HG03558 (cell line): Measurements from ENCODE around the gene PCYT2.
"Not testable (repeated sequence)": the region's sequence is repeated elsewhere in the genome, so short reads cannot be mapped to it uniquely, and the experiment has no call there.

Experiments
- ATAC-seq: cut with Tn5 transposase; IDR thresholded peaks from one replicate; pipeline ENCODE4 v1.9.1; 2021; ENCODE audit warnings: moderate number of reproducible peaks; ENCODE audit not compliant: unreplicated experiment; ENCODE audit errors: extremely low read depth

Gene PCYT2

DNA sequence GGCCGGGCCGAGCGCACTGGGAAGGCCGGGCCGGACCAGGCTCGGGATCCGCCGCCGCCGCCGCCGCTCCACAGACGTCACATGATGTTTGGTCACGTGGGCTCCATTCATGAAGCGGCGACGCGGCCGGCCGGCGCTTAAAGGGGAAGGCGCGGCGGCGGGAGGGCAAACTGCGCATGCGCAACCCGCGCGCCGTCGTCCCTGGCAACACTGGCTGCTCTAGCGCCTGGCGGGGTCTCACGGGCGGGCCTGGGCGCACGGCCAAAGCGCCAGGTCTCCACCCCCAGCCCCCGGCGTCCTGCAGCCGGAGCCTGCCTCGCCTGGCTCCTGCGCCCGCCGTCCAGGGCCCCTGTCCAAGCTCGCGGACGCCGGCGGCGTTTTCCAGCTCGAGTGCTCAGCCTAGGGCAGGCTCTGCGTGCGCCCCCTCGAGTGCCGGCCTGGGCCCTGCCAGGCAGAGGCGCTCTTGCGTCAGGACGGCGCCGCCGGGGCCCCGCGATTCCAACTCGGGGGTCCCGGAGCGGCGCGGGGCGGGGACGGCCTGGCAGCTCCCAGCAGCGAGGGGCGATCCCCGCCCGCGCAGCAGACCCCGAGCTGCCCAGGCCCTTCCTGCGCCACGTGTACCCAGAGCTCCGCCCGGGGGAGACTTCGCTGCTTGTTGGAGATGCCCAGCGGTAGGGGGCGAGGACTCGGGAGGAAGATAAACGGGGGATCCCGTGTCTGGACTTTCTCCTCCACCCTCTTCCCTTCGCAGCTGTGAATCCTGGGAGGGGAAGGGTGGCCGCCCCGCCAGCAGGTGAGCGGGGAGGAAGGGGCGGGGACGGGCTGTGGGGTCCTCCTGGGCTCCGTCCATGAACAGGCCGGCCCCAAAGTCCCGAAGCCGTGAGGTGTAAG lies 16.7 kb upstream of the PCYT2 start, which contains the start of gene MAFG:
Gene MAFG, minus strand, starts transcription at position 83 of the 891 bp plus-strand sequence. CDS start 4,550 bp downstream, outside the sequence.
- ATAC-seq: peak; percentile 33

DNA sequence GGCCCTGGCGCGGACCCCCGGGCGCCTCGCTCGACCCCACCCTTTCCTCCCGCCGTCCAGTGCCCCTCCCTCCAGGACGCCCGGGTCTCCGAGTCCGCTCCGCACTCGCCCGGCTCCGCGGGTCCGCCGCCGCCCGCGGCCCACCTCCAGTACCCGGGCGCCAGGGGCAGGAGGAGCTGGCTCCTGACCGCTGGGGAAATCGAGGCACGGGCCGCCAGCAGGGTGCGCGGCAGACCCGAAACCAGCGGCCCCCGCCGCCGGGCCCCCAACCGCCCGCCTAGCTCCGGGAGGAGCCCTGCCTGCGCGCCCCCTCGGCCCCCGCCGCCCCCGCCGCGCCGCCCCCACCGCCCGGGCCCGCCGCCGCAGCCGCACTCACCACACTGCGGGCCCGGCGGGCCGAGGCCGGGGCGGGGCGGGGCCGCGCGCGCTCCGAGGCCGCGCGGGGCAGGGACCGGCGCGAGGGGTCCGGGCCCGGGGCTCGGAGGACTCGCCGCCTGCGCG lies 16.0 kb upstream of the PCYT2 start:
- no peak for ATAC-seq

DNA sequence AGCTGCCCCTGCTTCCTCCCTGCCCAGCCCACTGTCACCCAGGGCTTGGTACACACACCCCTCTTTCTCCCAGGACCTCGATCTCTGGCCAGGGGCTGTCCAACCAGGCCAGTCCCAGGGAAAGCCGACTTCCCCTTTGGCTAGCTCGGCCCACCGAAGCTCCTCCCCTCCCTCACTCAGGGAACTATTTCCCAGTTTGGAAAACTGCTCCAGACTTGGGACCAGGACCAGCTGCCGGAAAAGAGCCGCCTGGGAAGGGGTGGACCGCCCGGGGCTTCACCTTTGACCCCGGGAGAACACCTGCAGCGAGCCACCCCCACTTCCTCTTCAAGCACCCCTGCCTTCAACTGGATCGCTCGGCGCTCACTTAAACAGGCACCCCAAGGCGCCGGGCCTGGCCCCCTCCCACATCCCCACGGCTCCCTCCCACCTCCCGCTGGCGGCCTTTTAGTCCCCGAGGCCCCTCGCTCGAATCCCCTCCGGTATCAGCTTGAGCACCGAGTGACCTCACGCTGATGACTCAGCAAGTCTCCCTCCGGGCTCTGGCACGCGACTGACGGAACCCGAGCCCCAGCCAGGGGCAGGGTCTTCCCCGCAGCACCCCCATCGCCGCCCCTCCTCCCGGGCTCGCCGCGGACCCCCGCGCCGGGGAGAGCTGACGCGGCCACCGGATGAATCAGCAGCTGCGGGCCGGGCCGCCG lies 15.4 kb upstream of the PCYT2 start:
- ATAC-seq: no peak

DNA sequence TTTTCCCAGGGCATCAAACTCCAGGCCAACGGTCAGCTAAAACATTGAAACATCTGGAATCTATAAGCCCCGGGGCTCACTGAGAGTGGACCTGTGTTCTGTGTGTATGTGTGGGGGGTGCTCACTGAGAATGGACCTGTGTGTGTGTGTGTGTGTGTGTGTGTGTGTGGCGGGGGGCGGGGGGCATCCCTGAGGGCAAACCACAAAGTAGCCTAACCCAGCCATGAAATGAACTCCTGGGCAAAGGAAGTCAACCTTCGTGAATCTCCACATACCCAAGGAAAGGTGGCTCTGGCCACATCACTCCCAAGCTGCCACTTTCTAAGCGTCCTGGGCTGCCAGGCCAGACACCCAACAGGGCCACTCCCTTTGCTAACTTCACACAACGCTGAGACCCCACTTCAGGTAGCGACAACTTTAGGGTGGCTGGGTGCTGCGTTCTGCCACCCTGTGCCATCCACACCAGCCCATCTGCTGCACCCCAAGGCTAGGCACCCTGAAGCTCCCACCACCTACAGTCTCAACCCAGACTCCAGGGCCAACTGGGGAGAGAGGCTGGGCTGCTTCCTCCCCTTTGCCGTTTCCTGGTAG lies 14.8 kb upstream of the PCYT2 start:
- ATAC-seq: no peak

DNA sequence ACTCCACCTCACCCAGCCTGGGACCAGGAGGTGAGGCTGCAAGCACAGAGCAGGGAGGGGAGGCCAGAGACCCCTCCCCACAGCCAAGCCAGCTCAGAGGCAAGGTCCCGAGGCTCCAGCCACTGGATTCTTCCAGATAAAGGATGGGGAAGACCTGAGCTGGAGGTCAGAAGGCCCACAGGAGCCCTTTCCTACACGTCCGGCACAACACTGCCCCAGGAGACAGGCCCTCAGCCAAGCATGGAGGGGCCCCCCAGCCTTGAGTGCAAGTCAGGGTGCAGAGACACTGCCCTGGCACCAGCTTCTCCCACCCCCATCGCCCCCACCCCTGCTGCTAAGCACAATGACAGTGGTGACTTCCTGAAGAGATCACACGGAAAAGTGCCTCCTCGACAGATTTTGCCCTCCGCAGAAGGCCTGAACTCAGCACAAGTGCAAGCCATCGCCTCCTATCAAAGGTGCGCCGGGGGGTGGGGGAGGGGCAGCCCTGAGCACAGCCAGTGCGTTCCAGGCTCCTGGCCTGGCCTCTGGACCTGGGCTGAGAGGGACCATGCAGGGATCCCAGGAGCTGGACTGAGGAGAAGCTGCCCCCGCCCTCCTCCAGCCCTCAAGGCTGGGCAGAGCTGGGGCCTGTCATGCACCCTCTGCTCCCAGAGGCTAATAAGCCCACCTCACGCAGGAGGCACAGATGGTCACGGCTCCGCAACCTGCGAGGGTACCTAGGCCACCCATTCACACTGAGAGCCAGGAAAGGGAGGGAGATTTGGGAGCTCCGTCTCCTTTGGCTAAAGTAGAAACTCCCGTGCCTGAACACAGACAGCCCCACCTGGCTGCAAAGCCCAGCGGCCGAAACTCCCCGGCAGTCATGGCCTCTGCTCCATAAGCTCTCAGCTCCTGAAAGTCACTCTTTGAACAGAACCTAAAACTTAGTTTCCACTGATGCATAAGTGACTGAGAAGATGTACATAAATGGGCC lies 13.6 kb upstream of the PCYT2 start:
- ATAC-seq: no peak

DNA sequence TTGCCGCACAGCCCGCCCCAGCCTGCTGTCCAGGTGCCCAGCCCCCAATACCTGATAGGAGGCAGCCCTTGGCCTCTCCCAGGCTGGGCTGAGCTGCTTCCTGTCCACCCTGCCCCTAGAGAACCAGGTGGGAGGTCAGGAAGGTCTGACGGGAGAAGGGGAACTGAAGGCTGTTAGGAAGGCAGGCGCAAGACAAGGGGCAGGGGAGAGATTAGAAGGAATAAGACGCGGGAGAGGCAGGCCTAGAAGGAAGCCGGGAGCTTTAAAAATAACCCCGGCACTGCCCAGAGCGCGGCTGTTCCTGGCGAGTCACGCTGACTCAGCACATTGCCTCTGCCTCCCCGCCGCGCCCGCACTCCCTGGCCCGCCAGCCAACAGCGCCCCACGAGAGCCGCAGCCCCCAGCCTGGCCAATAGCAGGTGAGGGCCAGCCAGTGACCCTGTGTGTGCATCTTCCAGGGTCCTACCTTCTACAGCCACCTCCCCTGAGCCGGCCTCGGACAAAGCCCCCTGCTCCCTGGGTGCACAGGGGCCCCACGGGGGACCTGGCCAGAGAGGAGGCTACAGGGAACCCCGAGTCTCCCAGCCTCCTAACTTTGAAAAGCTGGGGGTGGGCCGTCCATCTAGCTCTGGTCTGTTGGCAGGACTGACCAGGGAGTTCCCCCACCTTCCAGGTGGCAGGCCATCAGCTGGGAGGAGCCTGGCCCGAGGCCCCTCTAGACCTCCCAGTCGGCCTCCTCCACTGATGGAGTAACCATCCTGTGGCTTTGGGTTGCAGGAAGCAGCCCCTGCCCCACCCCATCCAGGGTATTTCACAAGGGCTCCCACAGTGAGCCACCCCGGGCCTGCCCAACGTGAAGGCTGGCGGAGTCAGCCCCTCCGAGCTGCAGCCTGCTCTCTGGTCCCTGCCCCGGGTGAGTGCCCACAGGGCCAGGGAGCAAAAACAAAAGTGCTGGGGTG lies 12.4 kb upstream of the PCYT2 start:
- no peak for ATAC-seq

DNA sequence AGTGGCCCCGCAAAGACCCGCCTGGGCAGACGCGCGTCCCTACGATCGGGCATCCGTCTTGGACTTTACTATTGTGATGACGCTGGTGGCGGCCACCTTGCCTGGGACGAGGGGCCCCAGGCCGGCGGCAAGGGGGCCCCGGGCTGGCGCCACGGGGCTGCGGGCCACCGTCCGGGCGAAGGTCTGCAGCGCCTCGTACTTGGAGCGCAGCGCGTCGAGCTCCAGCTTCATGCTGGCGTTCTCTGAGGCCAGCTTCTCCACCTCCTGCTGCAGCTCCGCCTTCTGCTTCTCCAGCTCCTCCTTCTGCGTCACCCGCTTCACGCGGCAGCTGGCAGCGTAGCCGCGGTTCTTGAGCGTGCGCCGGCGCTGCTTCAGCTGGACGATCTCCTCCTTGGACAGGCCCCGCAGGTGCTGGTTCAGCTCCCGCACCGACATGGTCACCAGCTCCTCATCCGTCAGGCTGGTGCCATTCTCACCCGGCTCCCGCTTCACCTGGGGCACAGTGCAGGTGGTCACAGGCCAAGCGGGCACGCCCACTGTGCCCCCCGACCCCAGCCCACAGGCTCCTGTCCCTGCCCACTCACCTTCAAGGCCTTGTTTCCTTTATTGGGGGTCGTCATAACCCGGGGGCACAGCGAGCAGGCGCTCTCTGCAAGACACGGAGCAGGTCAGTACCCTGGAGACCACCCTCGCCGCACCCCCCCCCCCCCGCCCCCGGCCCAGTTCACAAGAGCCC lies 11.5 kb upstream of the PCYT2 start:
- no peak for ATAC-seq

DNA sequence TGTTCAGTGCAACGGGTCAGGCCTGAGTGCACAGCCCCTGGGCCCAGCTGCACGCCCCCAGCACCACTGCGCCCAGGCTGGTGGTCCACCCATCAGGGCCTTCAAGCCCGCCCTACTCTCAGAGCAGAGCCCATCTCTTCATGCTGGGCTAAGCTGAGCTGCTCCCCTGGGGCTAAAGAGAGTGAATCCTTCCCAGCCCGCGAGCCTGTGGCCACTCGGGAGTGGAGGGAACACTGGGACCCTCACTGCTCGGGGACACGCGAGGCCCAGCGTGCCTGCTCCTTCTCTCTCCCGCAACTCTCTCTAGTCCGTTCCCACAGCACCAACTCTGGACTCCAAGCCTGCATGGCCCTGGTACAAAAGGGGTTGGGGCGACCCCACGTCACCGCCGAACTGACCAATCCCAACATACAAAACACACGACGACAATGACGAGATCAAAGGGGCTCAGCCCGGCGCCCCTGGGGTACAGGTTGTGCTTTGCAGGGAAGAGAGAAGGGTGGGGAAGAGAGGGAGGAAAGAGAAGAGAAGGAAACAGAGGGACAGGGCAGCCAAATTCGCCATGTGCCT lies 10.9 kb upstream of the PCYT2 start:
- ATAC-seq: no peak

DNA sequence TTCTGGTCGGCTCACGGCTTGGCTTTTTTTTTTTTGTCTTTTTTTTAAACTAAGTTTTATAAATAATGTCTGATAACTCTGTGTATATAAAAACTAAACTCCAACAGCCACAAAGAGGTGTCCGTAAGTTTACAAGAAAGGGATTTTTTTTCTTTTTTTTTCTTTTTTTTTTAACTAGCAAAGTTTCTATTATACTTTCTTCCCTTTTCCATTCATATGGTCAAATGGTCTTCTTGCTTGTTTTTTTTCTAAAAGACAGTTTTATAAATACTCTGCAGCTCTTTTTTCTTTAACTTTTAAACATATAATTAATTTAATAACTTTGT lies 10.3 kb upstream of the PCYT2 start:
- ATAC-seq: no peak

DNA sequence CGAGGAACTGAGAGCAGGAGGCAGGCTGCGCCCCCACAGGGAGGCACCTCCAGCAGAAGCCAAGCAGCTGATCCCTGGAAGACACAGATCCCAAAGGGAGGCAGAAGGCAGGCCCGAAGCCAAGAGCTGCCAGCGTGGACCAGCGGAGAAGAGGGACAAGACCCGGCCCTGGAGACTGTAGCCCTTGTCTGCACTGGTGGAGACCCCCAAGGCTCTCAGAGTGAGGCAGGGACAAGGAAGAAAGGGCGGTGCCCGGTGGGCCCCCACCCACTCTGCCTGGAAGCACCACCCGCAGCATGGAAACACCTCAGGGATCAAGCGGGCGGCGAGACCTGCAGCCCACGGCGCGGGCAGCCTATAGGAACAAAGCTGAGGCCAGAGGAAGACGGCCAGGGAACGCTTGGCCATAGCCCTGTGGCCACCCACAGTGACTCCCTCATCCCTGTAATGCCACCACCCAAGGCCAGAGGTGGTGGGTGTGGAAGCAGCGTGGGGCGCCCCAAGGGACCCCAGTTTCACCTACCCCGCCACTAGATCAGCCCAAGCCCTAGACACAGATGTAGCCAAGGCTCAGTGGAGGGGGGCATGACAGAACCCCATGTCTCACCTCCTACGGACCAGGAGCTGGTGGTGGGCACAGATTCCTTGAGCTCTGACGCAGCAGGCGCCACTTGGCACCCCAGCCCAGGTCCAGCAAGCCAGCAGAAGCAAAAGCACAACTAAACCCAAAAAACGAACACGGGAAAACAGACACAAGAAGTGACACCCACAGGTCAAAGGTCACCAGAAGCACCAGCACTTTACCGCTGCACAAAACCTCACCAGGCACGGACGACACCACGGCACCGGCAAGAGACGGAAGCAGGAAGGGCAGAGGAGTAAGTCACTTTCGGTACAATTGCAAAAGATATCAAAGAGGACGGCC lies 9.7 kb upstream of the PCYT2 start:
- ATAC-seq: no peak

DNA sequence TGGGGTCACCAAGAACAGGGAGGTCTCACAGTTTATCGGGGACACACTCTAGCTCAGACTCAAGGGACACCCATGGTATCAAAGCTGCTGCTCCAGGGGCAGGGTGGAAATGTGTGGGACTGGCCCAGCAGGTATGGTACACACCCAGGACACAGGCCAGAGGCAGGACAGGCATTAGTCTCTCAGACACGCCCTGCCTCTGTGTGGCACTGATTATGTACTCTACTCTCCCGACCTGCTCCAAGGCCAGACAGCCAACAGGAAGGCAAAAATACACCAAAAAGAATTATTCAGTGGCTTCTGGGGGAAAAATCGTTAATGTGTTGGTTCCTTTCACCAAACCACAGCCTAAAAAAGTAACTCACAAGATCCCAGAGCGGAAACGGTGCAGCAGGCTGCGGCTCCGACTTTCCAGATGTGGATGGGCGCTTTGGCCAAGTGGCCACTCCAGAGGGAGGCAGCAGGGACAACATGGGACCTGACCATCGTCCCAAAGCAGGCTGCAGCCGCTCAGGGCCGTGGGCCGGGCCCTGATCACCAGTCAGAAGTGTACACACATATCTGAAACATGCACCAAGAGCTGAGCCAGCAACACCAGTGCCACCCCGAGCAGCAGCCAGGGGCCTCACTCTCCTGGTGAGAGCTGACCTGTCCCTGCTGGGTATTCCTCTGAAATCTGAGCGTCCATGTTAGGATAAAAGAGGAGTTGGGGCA lies 7.8 kb upstream of the PCYT2 start:
- ATAC-seq: no peak

DNA sequence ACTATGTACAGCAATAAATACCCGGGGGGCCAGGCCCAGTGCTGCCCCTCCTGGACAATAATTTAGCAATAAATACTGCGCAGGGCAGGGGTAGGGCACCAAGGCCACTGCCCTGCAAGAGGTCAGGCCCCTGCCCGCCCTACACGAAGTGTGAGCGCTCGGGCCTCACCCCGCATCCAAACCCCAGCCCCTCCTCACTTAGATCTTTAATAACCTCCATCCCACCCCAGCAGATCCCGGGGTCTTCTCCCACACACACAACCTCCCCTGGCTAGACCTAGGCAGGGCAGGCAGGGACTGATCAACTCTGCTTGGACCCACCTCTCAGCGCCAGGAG lies 7.1 kb upstream of the PCYT2 start:
- not testable (repeated sequence) for ATAC-seq

DNA sequence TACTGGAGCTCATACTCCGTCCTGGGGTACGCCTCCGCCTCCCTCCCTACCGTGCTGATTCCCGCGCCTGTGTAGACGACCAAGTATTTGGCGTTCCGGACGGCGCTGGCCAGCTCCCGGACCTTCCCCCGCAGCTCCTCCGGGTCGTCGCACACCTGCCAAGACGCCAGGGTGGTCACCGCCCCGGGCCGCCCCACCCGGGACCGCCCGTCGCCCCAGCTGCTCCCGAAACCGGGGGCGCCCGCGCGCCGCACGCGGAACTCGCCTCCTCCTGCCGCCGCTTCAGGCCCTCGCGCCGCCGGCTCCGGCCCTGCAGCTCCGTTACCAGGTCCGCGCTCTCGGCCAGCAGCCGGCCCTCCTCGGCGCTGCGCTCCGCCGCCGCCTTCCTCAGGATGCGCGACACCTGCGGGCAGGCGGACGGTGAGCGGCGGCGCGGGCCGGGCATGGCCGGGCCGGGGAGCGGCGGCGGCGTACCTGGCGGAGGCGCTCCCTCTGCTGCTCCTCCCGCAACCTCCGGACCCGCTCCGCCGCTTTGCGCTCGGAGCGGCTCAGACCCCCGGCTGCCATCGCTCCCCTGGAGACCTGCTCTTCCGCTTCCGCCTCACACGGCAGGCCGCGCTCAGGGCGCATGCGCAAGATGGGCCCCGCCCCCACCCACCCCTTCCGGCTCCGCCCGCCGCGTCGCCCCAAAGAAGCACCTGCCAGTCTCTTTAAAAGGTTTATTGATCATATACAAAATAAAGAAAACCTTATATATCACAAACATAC lies 6.5 kb upstream of the PCYT2 start, which contains the start of gene SIRT7:
Gene SIRT7, minus strand, starts transcription at position 612 of the 768 bp plus-strand sequence. Its CDS starts 45 bp downstream, at position 567.
- no peak for ATAC-seq

DNA sequence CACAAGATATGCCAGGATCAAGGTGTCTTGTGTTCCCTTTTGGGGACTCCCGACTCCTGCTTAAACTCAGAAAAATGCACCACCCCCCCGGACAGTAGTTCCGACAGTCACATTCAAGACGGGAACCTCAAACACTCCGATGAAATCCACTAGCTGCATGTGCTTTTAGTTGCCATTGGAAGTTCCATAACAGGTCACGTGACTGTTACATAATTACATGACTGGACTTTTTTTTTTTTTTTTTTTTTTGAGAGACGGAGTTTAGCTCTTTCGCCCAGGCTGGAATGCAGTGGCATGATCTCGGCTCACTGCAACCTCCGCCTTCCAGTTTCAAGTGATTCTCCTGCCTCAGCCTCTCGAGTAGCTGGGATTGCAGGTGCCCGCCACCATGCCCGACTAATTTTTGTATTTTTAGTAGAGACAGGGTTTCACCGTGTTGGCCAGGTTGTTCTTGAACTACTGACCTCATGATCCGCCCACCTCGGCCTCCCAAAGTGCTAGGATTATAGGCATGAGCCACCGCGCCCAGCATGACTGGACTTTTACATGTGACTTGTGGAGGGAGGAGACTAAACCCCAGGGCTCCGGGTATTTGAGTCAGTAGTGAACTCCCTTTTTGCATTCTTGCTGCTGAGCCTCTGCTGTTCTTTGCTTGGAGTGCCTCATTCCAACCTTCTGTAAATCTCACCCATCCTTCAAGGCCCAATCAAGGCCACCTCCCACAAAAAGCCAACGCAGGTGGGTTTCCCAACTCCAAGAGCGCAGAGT lies 5.2 kb upstream of the PCYT2 start:
- no peak for ATAC-seq

DNA sequence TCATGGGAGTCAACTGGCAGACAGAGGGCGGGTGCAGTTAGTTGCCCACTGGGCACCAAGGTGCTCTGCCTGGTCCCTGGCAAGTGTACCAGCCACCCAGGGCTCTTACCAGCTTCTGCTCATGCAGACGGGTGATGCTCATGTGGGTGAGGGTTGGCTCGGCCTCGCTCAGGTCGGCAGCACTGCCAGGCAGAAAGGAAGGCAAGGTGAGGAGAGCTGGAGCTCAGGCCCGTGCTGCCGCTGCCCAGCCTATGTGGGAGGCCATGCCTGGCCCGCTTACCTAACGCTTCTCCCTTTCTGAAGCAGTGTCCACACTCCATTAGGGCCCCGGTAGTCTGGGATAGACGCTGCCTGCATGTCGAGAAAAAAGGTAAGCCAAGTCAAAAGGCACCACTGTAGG lies 4.1 kb upstream of the PCYT2 start:
- no peak for ATAC-seq
